ENCODE data around the gene BAK1.

DNA sequence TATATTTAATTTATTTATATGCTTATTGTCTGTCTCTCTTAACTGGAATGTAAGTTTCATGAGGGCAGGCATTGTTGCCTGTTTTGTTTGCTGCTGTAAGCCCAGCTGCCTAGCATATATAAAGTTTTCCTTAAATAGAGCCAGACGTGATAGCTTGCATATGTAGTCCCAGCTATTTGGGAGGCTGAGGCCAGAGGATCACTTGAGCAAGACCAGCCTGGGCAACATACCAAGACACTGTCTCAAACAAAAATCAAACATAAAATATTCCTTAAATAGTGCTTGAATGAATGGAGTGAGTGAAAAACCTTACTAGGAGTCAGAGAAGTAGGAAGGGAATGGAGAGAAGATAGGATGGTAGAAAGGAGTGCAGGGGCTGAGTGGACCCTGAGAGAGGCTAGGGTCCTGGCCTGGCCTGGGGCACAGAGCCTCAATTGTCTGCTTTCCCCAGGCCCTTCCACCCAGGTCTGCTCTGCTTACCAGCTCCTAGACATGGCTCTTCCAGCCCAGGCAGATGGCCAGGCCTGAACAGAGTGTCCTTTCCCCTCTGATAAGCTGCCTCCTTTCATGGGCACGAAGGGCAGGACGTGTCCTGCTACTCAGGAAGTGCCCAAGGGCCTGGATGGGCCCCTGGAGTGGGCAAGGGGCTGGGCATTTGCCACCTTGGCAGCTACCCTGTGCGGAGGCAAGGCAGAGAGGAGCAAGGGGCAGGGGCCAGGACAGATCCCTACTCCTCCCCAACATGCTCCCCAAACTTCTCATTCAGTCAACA is 17.7 kb upstream of the BAK1 start:
- TF ChIP-seq, protein P1, sequence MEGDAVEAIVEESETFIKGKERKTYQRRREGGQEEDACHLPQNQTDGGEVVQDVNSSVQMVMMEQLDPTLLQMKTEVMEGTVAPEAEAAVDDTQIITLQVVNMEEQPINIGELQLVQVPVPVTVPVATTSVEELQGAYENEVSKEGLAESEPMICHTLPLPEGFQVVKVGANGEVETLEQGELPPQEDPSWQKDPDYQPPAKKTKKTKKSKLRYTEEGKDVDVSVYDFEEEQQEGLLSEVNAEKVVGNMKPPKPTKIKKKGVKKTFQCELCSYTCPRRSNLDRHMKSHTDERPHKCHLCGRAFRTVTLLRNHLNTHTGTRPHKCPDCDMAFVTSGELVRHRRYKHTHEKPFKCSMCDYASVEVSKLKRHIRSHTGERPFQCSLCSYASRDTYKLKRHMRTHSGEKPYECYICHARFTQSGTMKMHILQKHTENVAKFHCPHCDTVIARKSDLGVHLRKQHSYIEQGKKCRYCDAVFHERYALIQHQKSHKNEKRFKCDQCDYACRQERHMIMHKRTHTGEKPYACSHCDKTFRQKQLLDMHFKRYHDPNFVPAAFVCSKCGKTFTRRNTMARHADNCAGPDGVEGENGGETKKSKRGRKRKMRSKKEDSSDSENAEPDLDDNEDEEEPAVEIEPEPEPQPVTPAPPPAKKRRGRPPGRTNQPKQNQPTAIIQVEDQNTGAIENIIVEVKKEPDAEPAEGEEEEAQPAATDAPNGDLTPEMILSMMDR (IDR thresholded peaks at IDR 0.05): no peak
- no peak for TF ChIP-seq EP300 (IDR thresholded peaks at IDR 0.05)
- TF ChIP-seq POLR2AphosphoS5 (IDR thresholded peaks at IDR 0.05): no peak

All from upper lobe of left lung (tissue), 4 donors.